DMS53 treated with DMSO at 0.1 percent for 48 hours (cell line): ENCODE measurements around the gene GOLM1.

Experiments used
- DNase-seq: peaks from one replicate; lab custom pipeline; 2025; ENCODE audit not compliant: unreplicated experiment; lab: John Stamatoyannopoulos, UW

Gene GOLM1

GRCh38 chr9:86046930-86047341 is 52.4 kb downstream of the GOLM1 start:
- no peak for DNase-seq

- DNase-seq = no peak
Observed at GRCh38 chr9:86046071-86046636, 53.2 kb downstream of the GOLM1 start.

GRCh38 chr9:86045654-86046053 is 53.7 kb downstream of the GOLM1 start:
- DNase-seq = no peak

GRCh38 chr9:86043999-86044398 is 55.4 kb downstream of the GOLM1 start:
- no peak for DNase-seq

- DNase-seq = no peak
Observed at GRCh38 chr9:86043586-86043985, 55.8 kb downstream of the GOLM1 start.

- DNase-seq = no peak
Observed at GRCh38 chr9:86042199-86042978, 57.0 kb downstream of the GOLM1 start.

- DNase-seq = no peak
Observed at GRCh38 chr9:86041311-86041741, 58.0 kb downstream of the GOLM1 start.

- DNase-seq = no peak
Observed at GRCh38 chr9:86040861-86041155, 58.5 kb downstream of the GOLM1 start.

GRCh38 chr9:86039991-86040860 is 59.1 kb downstream of the GOLM1 start:
- no peak for DNase-seq

GRCh38 chr9:86036555-86036954 is 62.8 kb downstream of the GOLM1 start:
- peak; percentile 31 for DNase-seq

- DNase-seq = no peak
Observed at GRCh38 chr9:86035827-86036440, 63.4 kb downstream of the GOLM1 start.

- DNase-seq = no peak
Observed at GRCh38 chr9:86034863-86035734, 64.3 kb downstream of the GOLM1 start.

- DNase-seq = no peak
Observed at GRCh38 chr9:86027767-86028166, 71.6 kb downstream of the GOLM1 start.

GRCh38 chr9:86022687-86023266 is 76.6 kb downstream of the GOLM1 start:
- DNase-seq = no peak

- DNase-seq = no peak
Observed at GRCh38 chr9:86021166-86021565, 78.2 kb downstream of the GOLM1 start.

GRCh38 chr9:86020731-86021130 is 78.6 kb downstream of the GOLM1 start:
- DNase-seq = no peak

GRCh38 chr9:86009133-86009532 is 90.2 kb downstream of the GOLM1 start:
- DNase-seq = no peak

- DNase-seq = no peak
Observed at GRCh38 chr9:86005253-86005775, 94.0 kb downstream of the GOLM1 start.

GRCh38 chr9:85995599-85995998 is 103.8 kb downstream of the GOLM1 start:
- no peak for DNase-seq

- DNase-seq = no peak
Observed at GRCh38 chr9:85995097-85995496, 104.3 kb downstream of the GOLM1 start.
